H1 (cell line): ENCODE results near the gene CACNA2D3. TPM values are rescaled to one million over a fixed set of nuclear protein-coding genes. Genes with fewer than 3 reads are reported as not detected.

Experiments used
- KDM4A ChIP-seq: IDR thresholded peaks from one replicate; pipeline ENCODE4 v1.7.1; 2012; ENCODE audit warnings: low read depth, mild to moderate bottlenecking, moderate library complexity, low read length, inconsistent platforms; ENCODE audit not compliant: severe bottlenecking
- MAX ChIP-seq: IDR thresholded peaks from 2 replicates; pipeline ENCODE4 v1.6.1; 2012; ENCODE audit warnings: inconsistent platforms
- NRF1 ChIP-seq: IDR thresholded peaks from 2 replicates; pipeline ENCODE4 v1.6.1; 2011; ENCODE audit warnings: mild to moderate bottlenecking, low read depth, low read length, improper control_type of control experiment
- RXRA ChIP-seq: IDR thresholded peaks from 2 replicates; pipeline ENCODE4 v1.6.1; 2011; ENCODE audit warnings: low read depth, mild to moderate bottlenecking, low read length, moderate library complexity; ENCODE audit not compliant: insufficient read depth
- YY1 ChIP-seq: IDR thresholded peaks from 2 replicates; pipeline ENCODE4 v1.6.1; 2011; ENCODE audit warnings: low read depth, mild to moderate bottlenecking, low read length
- polyA plus RNA-seq, 7 experiments: library from polyadenylated mRNA; depleted of rRNA in 3 of 7; stranded (reverse) in 5 of 7; unstranded in 2 of 7; fragments of >200 nt in 5 of 7; fragments of 200-250 nt in 2 of 7; gene quantifications; 1 replicate in 5 of 7; 2 replicates in 1 of 7; 4 replicates in 1 of 7; pipeline versions ENCODE4 v1.2.1 to v1.2.3, GENCODE V29; 2011 to 2013; ENCODE audit warnings: missing spikeins in 2 of 7, mixed read lengths in 2 of 7
- total RNA-seq: library from RNA; stranded (reverse); fragmentation: NEBNext Ultra II Directional; extraction: Animal tissue kit (Norgen Biotek cat#: 25700); gene quantifications from 2 replicates; pipeline ENCODE4 v1.2.1, GENCODE V29; 2021

CACNA2D3 gene
- total and polyA plus RNA-seq, 2 of the 8 experiments (the other 6 are each of a cell fraction or from before 2014, with no cell fraction given), result 1.5 to 1.8 TPM

- TF ChIP-seq MAX (no peak), RXRA (no peak), NRF1 (no peak), YY1 (no peak), KDM4A (no peak)
- TF ChIP-seq, all 59 proteins: peak for 0
Observed at GRCh38 chr3:54596087-54596486, 473.7 kb downstream of the CACNA2D3 start (continued).
